NCI-H187 treated with DMSO at 0.1 percent for 48 hours (cell line): ENCODE results near the gene TCP11X2.
A peak's percentile ranks its signal among the peaks of the same experiment; 100 is the strongest.
"Not testable (repeated sequence)": the region's sequence is repeated elsewhere in the genome, so short reads cannot be mapped to it uniquely, and the experiment has no call there.

ENCODE experiments used
- DNase-seq: peaks from one replicate; lab custom pipeline; 2025; lab: John Stamatoyannopoulos, UW

The TCP11X2 gene

DNA sequence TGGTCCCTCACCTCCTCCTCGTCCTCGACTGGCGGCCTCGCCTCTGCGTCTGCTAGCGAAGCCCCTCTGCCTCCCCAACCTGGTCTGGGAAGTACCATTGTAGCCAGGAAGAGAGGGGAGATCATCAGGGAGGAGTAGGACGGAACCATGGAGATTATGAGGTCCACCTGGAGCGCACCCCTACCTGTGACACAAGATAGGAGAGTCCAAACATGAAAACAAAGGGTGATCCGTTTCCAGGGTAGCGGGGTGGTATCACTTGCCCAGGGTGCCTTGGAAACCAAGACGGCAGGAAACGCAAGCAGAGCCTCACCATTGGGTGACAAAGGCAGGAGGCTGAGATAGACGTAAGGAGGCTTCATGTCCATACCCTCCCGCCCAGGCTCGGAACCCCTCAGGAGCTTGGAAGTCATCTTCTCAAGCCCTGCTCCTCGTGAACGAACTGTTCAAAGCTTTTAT lies at the start of gene TCP11X2:
Gene TCP11X2 (minus strand): TSS at position 51 of the 459 bp plus-strand sequence.
- DNase-seq: not testable (repeated sequence)

- no peak for DNase-seq
Observed at GRCh38 chrX:102517326-102517725, 45.7 kb upstream of the TCP11X2 start.

DNA sequence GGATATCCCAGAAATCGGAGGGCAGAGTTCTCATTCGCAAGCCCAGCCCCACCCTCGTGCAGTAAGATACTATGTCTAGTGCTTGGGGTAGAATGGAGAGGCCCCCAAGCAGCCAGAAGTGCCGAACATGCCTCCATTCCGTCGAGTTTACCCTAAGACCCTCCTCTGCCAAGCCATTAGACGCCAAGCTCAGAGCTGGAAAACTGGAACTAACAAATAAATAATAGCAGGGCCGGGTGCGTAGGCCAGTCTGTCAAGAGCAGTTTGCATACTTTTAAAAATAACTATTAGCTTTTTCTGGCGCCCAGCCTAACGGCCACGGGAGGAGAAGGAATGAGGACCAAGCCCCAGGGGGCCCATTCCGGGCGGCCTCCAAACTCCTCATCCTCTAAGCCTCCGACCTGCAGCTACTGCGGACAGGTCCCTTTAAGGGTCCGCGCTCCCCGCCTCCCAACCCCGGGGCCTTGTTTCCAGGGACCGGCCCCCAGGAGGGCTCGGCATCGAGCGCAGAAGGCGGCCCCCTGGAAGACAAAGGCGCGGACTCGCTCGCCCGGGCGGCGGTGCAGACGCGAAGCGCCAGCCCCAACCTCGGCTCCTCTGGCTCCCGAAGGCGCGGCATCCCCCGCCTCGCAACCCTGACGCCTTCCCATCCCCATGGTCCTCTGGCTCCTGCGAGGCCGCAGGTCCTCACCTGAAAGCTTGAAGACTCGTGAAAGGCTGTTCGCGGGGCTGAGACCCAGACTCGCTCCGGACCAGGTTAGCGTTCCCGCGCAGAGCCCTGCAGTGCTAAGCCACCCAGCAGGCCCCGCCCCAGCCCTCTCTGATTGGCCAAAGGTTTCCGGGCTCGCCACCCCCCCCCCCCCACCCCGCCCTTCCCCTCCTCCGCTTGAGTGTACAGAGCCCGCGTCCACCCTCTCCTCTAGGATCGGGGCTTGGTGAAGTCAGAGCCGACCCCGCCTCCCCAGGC lies 44.6 kb upstream of the TCP11X2 start, which contains the start of gene TMSB15A:
Gene TMSB15A (minus strand): TSS at position 765 of the 967 bp plus-strand sequence.
- peak; percentile 6 for DNase-seq

- no peak for DNase-seq
Observed at GRCh38 chrX:102514536-102514935, 42.9 kb upstream of the TCP11X2 start.

DNA sequence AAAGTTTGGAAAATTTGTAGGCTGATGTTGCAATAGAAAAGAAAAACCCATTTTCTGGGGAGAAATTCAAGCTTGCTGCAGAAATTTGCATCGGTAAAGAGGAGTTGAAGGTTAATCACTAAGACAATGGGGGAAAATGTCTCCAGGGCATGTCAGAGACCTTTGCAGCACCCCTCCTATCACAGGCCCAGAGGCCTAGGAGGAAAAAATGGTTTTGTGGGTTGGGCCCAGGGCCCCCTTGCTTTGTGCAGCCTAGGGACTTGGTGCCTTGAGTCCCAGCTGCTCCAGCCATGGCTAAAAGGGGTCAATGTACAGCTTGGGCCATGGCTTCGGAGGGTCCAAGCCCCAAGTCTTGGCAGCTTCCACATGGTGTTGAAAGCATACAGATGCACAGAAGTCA lies 27.1 kb upstream of the TCP11X2 start:
- no peak for DNase-seq

GRCh38 chrX:102491766-102492165 lies 20.2 kb upstream of the TCP11X2 start:
- DNase-seq: no peak

- DNase-seq: not testable (repeated sequence)
Observed at GRCh38 chrX:102478765-102479164, 7.2 kb upstream of the TCP11X2 start.

DNA sequence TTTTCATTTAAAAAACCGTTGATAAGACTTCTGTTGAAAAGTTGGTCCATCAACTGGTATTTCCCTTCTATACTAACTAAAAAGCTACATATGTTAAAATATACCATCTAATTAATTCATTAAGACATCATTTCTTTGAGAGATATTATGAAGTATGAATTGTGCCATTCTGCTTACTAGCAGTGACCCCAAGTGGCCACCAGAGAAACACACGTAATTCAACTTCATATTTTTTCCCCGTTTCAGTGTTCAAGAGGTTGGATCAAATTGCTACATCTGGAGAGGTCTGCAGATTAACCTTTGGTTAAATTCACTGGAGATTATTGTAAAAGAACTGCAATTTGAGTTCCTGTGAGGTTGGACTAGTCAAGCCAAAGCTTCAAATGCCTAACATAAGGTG lies 1.4 kb downstream of the TCP11X2 start:
- not testable (repeated sequence) for DNase-seq

DNA sequence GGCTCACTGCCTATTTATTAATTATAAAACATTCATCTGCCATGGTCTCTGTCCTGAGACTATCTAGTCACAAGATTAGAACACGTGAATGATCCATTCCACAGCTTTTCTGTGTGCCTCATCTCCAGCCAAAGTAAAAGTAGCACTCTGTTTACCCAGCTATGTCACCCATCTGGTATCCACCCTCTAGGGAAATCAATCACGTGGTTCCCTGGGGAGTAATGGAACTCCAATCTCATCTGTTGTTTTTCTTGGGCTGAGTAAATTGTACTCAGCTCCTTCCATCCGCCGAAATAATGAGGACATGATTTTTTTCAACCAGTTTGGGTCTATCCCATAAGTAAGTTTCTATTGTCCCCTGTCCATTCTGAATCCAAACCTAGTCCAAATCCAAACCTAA lies 13.0 kb downstream of the TCP11X2 start:
- DNase-seq: not testable (repeated sequence)

GRCh38 chrX:102439908-102440307 lies 31.7 kb downstream of the TCP11X2 start, which contains the start of gene NXF2B:
TSS of gene NXF2B (minus strand) at chrX:102440008. CDS start at chrX:102380036, 59,972 bp downstream.
- not testable (repeated sequence) for DNase-seq

GRCh38 chrX:102414493-102414892 lies 57.1 kb downstream of the TCP11X2 start:
- DNase-seq: not testable (repeated sequence)
